Glutamatergic neuron (in vitro differentiated cells): ENCODE results near the gene HOMEZ. TPM values are rescaled to one million over a fixed set of nuclear protein-coding genes. Genes with fewer than 3 reads are reported as not detected.

ENCODE experiments used
- DNase-seq: peaks from one replicate; pipeline ENCODE4 v3.0.0; 2022
- H3K27ac Mint-ChIP-seq: one replicate; pipeline ENCODE4 v1.8.0; 2020; ENCODE audit warnings: mild to moderate bottlenecking, mixed read lengths, inconsistent platforms; ENCODE audit not compliant: unreplicated experiment
- H3K27me3 Mint-ChIP-seq: one replicate; pipeline ENCODE4 v1.8.0; 2020; ENCODE audit warnings: mild to moderate bottlenecking, moderate library complexity, mixed read lengths, inconsistent platforms; ENCODE audit not compliant: unreplicated experiment
- H3K36me3 Mint-ChIP-seq: one replicate; pipeline ENCODE4 v1.8.0; 2020; ENCODE audit warnings: mild to moderate bottlenecking, mixed read lengths, inconsistent platforms; ENCODE audit not compliant: unreplicated experiment
- H3K4me1 Mint-ChIP-seq: one replicate; pipeline ENCODE4 v1.8.0; 2020; ENCODE audit warnings: mild to moderate bottlenecking, low read depth, mixed read lengths, inconsistent platforms; ENCODE audit not compliant: unreplicated experiment
- H3K4me3 Mint-ChIP-seq: one replicate; pipeline ENCODE4 v1.8.0; 2020; ENCODE audit warnings: mild to moderate bottlenecking, mixed read lengths, inconsistent platforms; ENCODE audit not compliant: unreplicated experiment
- H3K9me3 Mint-ChIP-seq: one replicate; pipeline ENCODE4 v1.8.0; 2020; ENCODE audit warnings: mild to moderate bottlenecking, moderate library complexity, mixed read lengths, inconsistent platforms; ENCODE audit not compliant: unreplicated experiment
- total RNA-seq: library from RNA; stranded (reverse); fragmentation: NEBNext Ultra II Directional; extraction: Animal tissue kit (Norgen Biotek cat#: 25700); gene quantifications from one replicate; pipeline ENCODE4 v1.2.1, GENCODE V29; 2021; ENCODE audit not compliant: unreplicated experiment
- TF ChIP-seq, protein P1 (sequence below): fragments of 200-600 bp; sonication (generic); IDR thresholded peaks from one replicate; pipeline ENCODE4 v1.5.0; 2021; ENCODE audit not compliant: partially characterized antibody, unreplicated experiment

HOMEZ gene
- total RNA-seq, 1 donor from 2014 or later = 12.2 TPM

DNA sequence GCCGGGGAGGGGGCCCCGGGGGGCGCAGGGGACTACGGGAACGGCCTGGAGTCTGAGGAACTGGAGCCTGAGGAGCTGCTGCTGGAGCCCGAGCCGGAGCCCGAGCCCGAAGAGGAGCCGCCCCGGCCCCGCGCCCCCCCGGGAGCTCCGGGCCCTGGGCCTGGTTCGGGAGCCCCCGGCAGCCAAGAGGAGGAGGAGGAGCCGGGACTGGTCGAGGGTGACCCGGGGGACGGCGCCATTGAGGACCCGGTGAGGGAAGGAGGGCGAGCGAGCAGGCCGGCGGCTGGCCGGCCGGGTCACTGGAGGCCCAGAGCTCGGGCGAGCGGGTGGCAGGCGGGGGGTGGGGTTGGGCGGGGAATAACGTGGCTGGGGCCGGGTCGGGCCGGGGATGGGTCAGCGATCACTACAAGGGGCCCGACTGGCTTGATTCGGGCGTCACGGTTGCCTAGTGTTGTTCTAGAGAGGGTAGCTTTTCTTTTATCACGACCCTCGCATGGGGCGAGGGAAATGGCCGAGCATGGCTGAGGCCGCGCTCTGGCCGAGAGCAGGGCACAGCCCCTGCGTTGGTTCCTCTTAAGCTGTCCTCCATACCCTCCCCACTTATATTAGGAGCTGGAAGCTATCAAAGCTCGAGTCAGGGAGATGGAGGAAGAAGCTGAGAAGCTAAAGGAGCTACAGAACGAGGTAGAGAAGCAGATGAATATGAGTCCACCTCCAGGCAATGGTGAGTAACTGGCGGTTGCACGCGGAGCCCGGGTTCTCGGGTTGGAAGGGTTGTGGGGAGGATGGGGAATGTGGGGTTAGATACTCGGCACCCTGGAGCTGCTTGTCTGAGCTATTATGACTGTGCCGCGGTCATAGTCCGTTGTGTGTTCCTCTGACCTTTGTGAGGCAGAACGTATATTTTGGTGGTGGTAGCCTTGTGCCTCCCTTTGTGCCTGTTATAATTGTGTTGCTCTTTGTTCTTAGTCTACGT, 35.9 kb upstream of the HOMEZ start:
- H3K36me3 Mint-ChIP-seq = no peaks in the 10 kb centered on the region
- peak overlapping the region; percentile 98 for H3K27ac Mint-ChIP-seq
- H3K4me3 Mint-ChIP-seq = peak overlapping the region; percentile 94
- peak; percentile 57 for DNase-seq
- TF ChIP-seq, protein P1, sequence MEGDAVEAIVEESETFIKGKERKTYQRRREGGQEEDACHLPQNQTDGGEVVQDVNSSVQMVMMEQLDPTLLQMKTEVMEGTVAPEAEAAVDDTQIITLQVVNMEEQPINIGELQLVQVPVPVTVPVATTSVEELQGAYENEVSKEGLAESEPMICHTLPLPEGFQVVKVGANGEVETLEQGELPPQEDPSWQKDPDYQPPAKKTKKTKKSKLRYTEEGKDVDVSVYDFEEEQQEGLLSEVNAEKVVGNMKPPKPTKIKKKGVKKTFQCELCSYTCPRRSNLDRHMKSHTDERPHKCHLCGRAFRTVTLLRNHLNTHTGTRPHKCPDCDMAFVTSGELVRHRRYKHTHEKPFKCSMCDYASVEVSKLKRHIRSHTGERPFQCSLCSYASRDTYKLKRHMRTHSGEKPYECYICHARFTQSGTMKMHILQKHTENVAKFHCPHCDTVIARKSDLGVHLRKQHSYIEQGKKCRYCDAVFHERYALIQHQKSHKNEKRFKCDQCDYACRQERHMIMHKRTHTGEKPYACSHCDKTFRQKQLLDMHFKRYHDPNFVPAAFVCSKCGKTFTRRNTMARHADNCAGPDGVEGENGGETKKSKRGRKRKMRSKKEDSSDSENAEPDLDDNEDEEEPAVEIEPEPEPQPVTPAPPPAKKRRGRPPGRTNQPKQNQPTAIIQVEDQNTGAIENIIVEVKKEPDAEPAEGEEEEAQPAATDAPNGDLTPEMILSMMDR = no peak
- peaks cover 16% of the 10 kb centered on the region for H3K9me3 Mint-ChIP-seq
- peaks cover 20% of the 10 kb centered on the region for H3K4me1 Mint-ChIP-seq
- H3K27me3 Mint-ChIP-seq = peaks cover 14% of the 10 kb centered on the region

- DNase-seq = peak; percentile 94
- TF ChIP-seq, protein P1 = no peak
- H3K4me3 Mint-ChIP-seq = peak within 1 kb of the TSS; percentile 94
- no peaks in the 10 kb centered on the region for H3K36me3 Mint-ChIP-seq
- peak within 1 kb of the TSS; percentile 98 for H3K27ac Mint-ChIP-seq
- peaks cover 14% of the 10 kb centered on the region for H3K27me3 Mint-ChIP-seq
- peaks cover 14% of the 10 kb centered on the region for H3K9me3 Mint-ChIP-seq
- peaks cover 20% of the 10 kb centered on the region for H3K4me1 Mint-ChIP-seq
Observed at GRCh38 chr14:23320584-23321571, 34.9 kb upstream of the HOMEZ start, which contains the start of gene PABPN1. Gene PABPN1, plus strand, starts transcription at chr14:23321457. Its CDS starts 13 bp downstream, at chr14:23321470.

GRCh38 chr14:23319746-23320583, 34.0 kb upstream of the HOMEZ start:
- Mint-ChIP-seq H3K27ac (peak overlapping the region; percentile 89), H3K27me3 (peaks cover 14% of the 10 kb centered on the region), H3K36me3 (no peaks in the 10 kb centered on the region), H3K4me3 (peak overlapping the region; percentile 81), H3K4me1 (peaks cover 20% of the 10 kb centered on the region), H3K9me3 (peaks cover 13% of the 10 kb centered on the region)
- TF ChIP-seq, protein P1 = no peak
- DNase-seq = no peak

GRCh38 chr14:23316300-23316699, 30.4 kb upstream of the HOMEZ start:
- peaks cover 10% of the 10 kb centered on the region for H3K27me3 Mint-ChIP-seq
- H3K27ac Mint-ChIP-seq = no peak overlapping the region
- peaks cover 8% of the 10 kb centered on the region for H3K9me3 Mint-ChIP-seq
- H3K4me3 Mint-ChIP-seq = no peak overlapping the region
- H3K4me1 Mint-ChIP-seq = peaks cover 11% of the 10 kb centered on the region
- DNase-seq = no peak
- no peaks in the 10 kb centered on the region for H3K36me3 Mint-ChIP-seq
- TF ChIP-seq, protein P1 = no peak
